Measurements from ENCODE around the gene C19orf44. TPM values are rescaled to one million over a fixed set of nuclear protein-coding genes. Genes with fewer than 3 reads are reported as not detected.

C19orf44 gene
- 2.5 to 3.4 TPM (median 2.7 TPM) in 5 replicates for total RNA-seq (2022; extraction: Qiagen RNA extraction)

GRCh38 chr19:16495982-16496612 lies at the start of gene C19orf44, which contains the start of gene CALR3:
C19orf44 (plus strand) TSS chr19:16496394; CDS start chr19:16500793, 4,399 bp downstream.
CALR3 (minus strand) TSS chr19:16496167; CDS start chr19:16496129, 38 bp downstream.

GRCh38 chr19:16542045-16542909 lies 46.1 kb downstream of the C19orf44 start, which contains the start of gene CHERP:
CHERP (minus strand) TSS chr19:16542437; CDS start chr19:16542378, 59 bp downstream.

Other genes starting within 250 kb of the C19orf44 start
- gene KLF2, start 171.6 kb upstream of the C19orf44 start, total RNA-seq (2022; extraction: Qiagen RNA extraction): 15.4 to 33.7 TPM (median 25.2 TPM) in 5 replicates
- 14.2 to 17.9 TPM (median 16.1 TPM) in 5 replicates for gene EPS15L1, start 24.4 kb upstream of the C19orf44 start, total RNA-seq (2022; extraction: Qiagen RNA extraction)
- 0.15 TPM in 1 of 5 replicates, not detected in the others for gene CALR3, start 227 bp upstream of the C19orf44 start, total RNA-seq (2022; extraction: Qiagen RNA extraction)
- 27.4 to 31.5 TPM (median 30.1 TPM) in 5 replicates for gene CHERP, start 46.0 kb downstream of the C19orf44 start, total RNA-seq (2022; extraction: Qiagen RNA extraction)
- 18.1 to 19.8 TPM (median 19.1 TPM) in 5 replicates for gene SLC35E1, start 76.0 kb downstream of the C19orf44 start, total RNA-seq (2022; extraction: Qiagen RNA extraction)
- 4.5 to 5.7 TPM (median 5.2 TPM) in 5 replicates for gene MED26, start 131.8 kb downstream of the C19orf44 start, total RNA-seq (2022; extraction: Qiagen RNA extraction)
- gene SMIM7, start 163.8 kb downstream of the C19orf44 start, total RNA-seq (2022; extraction: Qiagen RNA extraction): 69.9 to 76.9 TPM (median 72.1 TPM) in 5 replicates
- gene TMEM38A, start 164.7 kb downstream of the C19orf44 start, total RNA-seq (2022; extraction: Qiagen RNA extraction): 0.93 to 1.2 TPM (median 1.1 TPM) in 5 replicates
- gene NWD1, start 223.5 kb downstream of the C19orf44 start, total RNA-seq (2022; extraction: Qiagen RNA extraction): not detected in 5 replicates

Data from A549 treated with Hydrocortisone at 1 μM for 4 hours (cell line).